Fibroblast of mammary gland (primary cell): Measurements from ENCODE around the gene PDLIM3.

Experiments
- DNase-seq: peaks from one replicate; pipeline ENCODE4 v3.0.0-alpha.2; 2010; ENCODE audit warnings: low read depth
- H3K4me3 ChIP-seq: 2 replicates; pipeline ENCODE4 v1.5.1; 2011; ENCODE audit warnings: low read depth, mild to moderate bottlenecking, low read length, moderate library complexity; ENCODE audit not compliant: control insufficient read depth
- TF ChIP-seq, protein P1 (sequence below): conservative IDR thresholded peaks from 2 replicates; pipeline ENCODE4 v1.5.1; 2011; ENCODE audit warnings: low read depth, low read length, inconsistent platforms; ENCODE audit not compliant: control insufficient read depth, insufficient read depth

PDLIM3 gene

DNA sequence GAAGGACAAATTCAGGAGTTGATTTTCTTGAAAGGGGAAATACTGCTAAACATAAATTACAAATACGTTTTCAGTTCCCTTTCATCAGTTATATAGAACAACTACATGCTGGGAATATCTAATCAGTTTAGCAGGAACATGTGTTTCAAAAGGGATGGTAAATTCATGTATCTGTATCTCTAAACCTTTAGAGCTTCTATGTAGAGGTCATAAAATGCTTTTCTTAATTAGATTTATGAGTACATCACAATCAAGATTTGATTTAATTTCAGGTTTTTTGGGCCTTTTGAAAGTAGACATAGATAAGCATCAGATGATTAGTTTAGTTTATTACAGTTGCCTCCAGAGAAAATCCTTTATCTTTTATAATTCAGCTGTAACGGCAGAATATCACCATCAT is 12.9 kb downstream of the PDLIM3 start:
- no peak overlapping the region for H3K4me3 ChIP-seq
- TF ChIP-seq, protein P1, sequence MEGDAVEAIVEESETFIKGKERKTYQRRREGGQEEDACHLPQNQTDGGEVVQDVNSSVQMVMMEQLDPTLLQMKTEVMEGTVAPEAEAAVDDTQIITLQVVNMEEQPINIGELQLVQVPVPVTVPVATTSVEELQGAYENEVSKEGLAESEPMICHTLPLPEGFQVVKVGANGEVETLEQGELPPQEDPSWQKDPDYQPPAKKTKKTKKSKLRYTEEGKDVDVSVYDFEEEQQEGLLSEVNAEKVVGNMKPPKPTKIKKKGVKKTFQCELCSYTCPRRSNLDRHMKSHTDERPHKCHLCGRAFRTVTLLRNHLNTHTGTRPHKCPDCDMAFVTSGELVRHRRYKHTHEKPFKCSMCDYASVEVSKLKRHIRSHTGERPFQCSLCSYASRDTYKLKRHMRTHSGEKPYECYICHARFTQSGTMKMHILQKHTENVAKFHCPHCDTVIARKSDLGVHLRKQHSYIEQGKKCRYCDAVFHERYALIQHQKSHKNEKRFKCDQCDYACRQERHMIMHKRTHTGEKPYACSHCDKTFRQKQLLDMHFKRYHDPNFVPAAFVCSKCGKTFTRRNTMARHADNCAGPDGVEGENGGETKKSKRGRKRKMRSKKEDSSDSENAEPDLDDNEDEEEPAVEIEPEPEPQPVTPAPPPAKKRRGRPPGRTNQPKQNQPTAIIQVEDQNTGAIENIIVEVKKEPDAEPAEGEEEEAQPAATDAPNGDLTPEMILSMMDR: no peak
- no peak for DNase-seq

DNA sequence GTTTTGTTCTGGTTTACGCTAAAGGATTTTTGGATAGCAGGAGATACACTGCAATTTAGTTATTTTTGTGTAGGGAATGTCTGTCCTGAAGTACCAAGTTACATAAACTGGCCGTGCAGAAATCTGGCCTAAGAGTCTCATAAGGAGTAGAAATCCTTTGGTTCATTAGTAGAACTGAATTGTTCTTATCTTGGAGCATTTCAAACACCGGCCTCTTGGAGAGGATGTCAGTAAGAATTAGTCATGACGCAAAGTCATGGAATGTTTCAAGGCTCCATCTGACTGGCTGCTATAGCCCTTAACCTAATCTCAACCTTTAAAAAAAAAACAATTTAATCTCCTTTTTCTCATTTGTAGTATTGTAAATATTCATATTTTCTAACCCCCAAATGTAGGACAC is 15.2 kb downstream of the PDLIM3 start:
- TF ChIP-seq, protein P1: no peak
- DNase-seq: no peak
- no peak overlapping the region for H3K4me3 ChIP-seq

DNA sequence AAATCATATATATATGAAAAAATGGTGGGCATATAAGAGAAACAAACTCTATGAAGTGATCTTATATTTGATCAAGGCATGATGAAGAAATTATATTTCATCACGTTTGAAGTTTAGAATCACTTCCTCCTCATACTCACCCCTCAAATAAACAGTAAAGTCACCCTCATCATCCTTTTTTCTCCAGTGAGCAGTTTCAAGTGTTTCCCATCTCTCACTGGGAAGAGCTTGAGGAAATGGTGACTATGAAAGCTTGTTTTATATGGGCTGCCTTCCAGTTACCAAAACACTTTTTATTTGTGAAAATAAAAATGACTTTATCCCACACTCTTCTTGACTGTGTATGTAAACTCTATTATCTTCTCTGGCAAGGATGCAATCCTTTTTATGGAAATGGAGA is 16.8 kb downstream of the PDLIM3 start:
- TF ChIP-seq, protein P1: no peak
- H3K4me3 ChIP-seq: no peak overlapping the region
- DNase-seq: no peak

DNA sequence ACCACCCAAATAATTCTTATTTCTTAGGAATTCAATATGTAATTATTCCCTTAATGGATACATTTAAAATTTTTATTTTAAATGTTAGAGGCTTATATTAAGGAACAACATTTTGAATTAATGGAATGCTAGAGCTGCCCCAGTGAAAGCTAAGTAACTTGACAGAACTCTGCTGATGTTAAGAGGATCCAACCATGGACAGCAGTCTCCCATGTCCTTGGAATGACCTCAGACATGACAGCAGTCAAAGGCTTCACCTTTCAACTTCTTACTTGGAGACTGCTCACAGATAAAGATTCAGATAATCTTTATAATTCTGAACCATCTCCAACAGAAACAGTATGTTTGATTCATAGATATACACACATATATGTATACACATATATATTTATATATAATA is 17.2 kb downstream of the PDLIM3 start:
- no peak overlapping the region for H3K4me3 ChIP-seq
- TF ChIP-seq, protein P1: no peak
- no peak for DNase-seq

DNA sequence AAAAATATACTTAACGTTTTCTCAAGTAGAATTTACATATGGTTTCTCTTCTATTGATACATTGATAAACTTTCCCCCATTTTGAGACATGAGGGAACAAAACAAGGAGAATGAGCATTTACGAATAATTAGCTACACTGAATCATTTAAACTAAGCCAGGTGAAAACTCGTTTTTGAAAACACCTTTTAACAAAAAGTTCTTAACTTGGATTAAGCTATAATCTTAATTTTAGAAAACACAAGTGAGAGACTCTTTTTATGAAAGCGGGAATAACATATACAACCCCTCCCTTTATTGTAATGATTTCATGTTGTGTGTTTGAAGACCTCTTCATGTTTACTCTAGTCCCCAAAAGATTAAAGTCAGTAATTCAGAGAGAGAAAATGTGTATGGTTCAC is 20.1 kb downstream of the PDLIM3 start:
- no peak for DNase-seq
- TF ChIP-seq, protein P1: no peak
- no peak overlapping the region for H3K4me3 ChIP-seq

DNA sequence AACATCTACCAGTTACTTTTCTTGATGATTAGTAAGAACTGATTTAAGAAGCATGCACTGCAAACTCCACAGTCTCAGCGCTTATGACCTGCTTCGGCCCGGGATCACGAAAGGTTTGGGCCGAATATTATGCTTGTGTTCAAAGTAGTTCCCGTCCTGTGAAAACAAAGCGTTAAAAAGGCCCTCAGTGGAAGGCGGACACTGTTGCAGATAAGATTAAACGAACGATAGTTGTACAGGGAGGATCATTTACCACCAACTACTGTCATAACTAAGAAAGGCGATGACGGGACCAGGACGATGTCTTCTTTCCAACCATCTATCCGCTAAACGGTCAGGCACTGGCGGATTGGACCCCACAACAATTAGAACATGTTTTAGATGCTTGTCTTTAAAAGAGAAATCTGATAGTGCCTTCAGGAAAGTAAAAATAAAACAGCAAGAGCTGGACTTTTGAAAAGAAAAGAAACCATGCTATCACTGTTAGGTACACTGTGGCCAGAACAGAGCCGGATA is 21.1 kb downstream of the PDLIM3 start:
- TF ChIP-seq, protein P1: no peak
- no peak for DNase-seq
- H3K4me3 ChIP-seq: no peak overlapping the region
